NCI-H146 treated with DMSO at 0.1 percent for 48 hours (cell line): ENCODE data around the gene SNX30.

Experiments
- DNase-seq: peaks from one replicate; lab custom pipeline; 2025; ENCODE audit not compliant: unreplicated experiment; lab: John Stamatoyannopoulos, UW

Gene SNX30

DNA sequence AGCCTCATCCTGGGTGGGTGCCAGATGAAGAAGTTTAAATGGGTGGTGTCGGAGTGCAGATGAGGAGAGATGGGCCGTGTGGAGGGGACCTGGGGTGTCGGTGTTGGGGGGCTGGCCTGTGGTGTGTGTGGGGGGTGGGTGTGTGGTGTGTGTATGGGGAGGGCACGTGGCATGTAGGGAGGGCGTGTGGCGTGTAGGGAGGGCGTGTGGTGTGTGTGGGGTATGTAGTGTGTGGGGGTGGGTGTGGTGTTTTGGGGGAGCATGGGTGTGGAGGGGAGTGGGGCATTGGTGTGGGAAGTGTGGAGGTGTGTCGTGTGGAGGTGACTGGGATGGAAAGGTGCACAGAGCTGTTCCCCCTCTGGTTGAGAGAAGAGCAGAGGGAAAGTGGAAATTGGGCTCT, 105.6 kb downstream of the SNX30 start:
- DNase-seq, result no peak

DNA sequence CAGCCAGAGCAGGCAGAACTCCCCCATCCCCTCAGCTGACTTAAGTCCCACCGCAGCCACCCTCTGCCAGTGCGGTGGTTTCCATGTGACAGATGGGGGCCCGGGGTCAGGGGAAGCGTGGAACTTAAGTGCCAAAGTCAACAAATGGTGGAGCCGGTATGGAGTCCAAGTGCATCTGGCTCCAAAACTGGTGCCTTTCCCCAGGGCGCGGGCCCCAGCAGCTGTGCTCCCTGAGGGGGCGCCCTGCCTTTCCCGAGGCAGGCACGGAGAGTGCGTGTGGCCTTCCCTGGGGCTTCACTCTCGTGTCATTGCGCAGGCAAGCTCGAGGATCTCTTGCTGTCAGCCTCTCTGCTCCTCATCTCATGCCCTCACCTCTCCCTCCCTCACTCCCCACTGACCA, 106.3 kb downstream of the SNX30 start:
- DNase-seq, result no peak

DNA sequence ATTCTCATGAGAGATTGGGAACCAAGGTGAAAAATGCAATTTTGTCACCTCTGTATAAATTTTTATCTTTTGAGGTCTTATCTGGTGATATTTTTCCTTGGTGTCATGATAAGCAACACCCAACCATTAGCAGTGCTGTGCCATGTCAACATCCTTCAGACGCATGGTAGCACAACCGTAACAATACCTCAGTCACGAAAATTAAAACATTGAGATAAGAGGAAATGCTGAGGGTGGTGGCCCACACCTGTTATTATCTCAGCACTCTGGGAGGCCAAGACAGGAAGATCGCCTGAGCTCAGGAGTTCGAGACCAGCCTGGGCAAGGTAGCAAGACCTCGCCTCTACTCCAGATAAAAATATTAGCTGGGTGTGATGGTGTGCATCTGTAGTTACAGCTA, 107.4 kb downstream of the SNX30 start:
- no peak for DNase-seq

DNA sequence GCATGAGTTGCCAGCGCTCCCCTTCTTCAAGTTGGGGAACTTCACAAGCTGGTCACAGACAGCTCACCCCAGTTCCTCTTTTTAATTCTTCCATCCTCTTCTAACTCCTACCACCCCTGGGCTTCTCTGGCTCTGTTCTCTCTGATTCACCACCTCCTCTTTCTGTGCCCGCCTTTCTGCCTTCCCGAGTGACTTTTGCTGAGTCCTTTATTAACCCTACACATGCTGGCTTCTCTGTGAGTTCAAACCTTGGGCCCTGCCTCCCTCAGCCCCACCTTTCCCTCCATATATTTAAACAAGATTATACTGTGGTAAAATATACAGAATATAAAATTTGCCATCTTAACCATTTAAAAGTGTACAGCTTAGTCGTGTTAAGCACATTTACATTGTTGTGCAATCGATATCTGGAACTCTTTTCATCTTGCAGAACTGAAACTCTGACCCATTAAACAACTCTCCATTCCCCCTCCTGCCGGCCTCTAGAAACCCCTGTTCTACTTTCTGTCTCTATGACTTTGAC, 108.1 kb downstream of the SNX30 start:
- DNase-seq, result no peak

DNA sequence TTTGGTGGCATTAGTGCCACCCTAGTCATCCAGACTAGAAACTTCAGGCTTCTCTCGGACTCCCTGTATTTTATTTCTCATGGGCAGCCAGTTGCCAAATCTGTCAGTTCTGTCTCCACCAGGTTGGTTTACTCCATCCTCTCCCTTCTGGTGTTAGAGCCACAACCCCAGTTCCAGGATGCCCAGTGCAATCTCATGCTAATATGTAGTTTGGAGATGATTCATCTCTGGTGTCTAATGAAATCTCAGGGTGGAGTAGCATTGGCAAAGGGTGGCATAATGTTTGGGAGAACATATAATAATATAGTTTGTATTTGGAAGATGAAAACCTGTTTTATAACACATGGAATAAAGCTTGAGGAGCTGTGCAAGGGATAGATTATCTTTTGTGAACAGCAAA, 109.9 kb downstream of the SNX30 start:
- DNase-seq, result no peak

DNA sequence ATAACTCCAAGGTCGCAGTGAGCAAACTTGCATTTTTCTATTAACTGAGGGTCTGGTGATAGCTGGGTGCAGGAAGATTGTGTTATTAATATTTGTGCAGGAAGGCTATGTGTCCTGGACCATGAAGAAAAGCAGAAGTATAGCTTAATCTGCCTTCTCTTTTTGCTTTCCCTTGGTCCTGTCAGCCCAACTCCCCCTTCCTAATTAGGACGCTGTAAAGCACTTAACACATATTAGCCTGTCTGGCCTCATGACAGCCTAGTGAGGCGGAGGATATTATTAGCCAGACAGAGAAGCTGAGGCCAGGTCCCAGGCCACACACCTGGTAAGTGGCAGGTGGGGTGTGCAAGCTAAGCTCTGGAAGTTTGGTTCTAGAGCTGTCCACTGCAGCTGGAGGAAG, 110.6 kb downstream of the SNX30 start:
- DNase-seq, result no peak

DNA sequence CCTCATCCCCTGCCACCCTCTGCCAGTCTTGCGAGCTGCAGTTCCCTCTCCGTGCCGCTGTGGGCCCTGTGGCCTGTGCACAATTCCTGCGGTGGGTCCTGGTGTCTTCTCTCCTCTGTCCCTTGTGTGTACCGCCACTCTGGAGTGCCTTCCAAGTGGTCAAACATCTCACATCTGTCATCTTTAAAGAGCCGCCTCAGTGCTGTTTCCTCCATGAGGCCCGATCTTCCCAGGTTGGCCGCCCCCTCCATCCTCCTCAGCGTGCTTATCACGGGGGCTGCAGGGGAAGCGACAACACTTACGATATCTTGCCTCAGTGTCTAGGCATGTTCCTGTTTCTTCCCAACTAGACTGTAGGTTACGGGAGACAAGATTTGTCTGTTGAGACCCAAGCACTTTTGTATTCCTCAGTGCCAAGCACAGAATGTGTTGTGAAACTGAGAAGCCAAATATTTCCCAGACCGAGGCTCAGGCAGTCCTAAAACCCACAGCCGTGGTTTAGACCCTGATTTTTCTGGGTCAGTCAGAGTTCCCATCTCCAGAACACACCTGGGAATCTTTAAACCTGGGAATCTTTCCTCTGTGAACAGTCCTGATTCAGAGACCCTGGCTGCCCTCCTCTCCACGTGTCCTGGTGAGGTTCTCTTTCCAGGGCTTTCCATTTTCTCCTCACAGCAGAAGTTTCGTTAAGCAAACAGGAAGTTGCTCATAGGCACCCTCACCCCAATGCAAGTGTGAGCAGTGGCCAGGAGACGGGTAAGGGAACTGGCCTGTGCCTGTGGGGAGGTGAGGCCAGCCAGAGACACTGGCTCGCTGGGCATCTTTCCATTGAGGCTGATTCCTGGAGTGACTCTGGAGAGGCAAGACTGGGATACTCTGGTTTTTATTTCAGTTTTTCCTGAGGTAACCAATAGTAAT, 111.3 kb downstream of the SNX30 start:
- DNase-seq, result no peak

DNA sequence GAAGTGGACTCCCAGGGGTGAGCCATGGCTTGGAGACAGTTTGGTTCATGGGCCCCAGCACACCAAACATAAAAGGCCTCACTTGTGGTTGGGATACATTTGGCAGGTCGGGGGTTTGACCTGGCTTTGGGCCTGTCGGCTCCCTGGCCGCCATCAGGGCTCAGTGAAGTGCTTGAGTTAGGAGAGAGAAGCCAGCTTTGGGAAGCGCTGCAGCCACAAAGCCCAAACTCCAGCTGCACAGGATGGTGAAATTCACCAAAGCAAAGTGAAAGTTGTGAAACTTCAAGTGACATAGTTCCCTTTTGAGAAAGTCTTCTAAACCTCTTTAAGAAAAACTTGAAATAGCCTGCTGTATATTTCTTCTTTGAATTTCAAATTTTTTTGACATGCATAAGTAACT, 112.7 kb downstream of the SNX30 start:
- no peak for DNase-seq

DNA sequence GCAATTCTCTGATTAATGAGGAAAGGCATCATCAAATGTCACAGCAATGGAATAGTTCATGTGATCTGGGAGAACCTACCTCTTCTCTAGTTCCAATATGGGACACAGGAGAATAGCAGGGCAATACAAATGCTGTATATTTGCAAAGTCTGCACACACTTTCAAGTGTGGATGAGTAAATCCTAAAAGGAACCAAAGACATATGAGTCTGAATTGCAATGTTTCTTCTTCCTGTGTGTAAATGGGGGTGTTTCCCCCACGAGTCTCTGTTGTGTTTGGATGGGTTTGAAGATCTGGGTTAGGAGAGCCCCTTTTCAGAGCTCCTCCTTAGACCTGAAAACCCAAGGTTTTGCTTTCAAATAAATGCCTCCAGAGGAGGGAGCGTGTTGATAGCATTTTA, 113.2 kb downstream of the SNX30 start:
- DNase-seq, result no peak

DNA sequence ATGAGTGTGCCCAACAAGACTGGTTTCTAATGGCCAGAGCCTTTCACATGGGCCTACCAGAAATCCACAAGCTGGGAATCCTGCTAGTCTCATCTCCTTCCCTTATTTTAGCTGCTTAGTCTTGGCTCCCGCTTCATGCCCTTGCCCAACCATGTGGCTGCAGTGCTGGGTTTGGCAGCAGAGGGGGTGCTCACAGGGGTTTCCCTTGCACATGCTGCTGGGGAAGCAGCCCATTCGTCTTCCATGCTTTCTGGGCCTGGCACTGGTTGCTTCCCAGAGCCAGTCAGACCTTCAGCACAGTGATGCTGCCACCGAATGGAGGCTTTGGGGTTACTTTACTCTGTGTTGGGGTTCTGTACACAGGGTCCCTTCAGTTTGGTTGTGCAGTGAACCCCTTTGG, 113.8 kb downstream of the SNX30 start:
- DNase-seq, result no peak

DNA sequence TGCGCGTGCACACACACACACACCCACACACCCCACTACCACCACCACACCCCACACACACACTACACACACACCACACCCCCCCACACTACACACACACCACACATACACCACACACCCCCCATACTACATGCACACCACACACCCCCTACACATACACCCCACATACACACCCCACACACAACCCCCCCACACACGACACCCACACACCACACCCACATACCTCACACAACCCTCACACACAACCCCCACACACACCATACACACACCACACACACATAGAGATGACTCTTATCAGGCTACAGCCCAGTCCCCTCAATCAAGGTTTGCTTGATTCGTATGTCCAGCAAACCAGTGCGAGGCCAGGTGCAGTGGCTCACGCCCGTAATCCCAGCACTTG, 114.4 kb downstream of the SNX30 start:
- no peak for DNase-seq

DNA sequence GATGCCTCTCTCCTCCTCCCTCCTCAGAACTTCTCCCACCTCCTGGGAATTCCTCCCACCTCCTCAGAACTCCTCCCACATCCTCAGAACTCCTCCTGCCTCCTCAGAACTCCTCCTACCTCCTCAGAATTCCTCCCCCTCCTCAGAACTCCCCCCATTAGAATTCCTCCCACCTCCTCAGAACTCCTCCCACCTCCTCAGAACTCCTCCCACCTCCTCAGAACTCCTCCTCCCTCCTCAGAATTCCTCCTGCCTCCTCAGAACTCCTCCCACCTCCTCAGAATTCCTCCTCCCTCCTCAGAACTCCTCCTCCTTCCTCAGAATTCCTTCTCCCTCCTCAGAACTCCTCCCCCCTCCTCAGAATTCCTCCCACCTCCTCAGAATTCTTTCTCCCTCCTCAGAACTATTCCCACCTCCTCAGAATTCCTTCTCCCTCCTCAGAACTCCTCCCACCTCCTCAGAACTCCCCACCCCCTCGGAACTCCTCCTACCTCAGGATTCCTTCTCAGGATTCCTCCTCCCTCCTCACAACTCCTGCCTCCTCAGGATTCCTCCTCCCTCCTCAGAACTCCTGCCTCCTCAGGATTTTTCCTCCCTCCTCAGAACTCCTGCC, 116.2 kb downstream of the SNX30 start:
- no peak for DNase-seq

DNA sequence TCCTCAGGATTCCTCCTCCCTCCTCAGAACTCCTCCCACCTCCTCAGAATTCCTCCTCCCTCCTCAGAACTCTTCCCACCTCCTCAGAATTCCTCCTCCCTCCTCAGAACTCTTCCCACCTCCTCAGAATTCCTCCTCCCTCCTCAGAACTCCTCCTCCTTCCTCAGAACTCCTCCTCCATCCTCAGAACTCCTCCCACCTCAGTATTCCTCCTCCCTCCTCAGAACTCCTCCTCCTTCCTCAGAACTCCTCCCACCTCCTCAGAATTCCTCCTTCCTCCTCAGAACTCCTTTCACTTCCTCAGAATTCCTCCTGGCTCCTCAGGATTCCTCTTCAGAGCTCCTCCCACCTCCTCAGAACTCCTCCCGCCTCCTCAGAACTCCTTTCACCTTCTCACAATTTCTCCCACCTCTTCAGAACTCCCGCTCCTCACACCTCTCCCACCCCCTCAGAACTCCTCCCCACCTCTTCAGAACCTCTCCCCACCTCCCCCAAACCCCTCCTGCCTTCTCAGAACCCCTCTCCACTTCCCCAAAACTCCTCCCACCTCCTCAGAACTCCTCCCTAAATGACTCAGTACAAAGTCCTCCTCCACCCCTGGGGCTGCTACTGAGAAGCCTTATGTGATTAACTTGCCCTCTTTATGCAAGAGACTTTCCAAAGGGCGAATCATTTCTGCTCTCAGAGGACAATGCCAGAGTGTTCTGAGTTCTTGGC, 116.9 kb downstream of the SNX30 start:
- DNase-seq, result no peak

DNA sequence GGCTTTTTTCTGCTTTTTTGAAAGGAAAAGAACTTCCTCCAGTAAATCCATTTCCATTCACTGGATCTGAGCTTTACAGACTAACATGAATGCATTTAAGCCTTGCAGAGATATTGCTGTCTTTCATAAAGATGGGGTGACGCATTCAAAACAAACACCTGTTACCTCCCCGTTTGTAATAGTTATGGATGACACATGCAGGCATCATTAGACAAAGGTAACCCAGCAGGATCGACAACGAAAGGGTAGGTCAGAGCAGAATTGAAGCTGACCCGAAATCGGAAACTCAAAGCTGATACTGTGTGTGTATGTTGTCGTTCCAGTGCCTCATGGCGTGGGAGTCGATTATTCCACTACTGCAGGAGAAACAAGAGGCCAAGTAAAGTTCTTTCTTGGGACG, 117.9 kb downstream of the SNX30 start:
- no peak for DNase-seq

DNA sequence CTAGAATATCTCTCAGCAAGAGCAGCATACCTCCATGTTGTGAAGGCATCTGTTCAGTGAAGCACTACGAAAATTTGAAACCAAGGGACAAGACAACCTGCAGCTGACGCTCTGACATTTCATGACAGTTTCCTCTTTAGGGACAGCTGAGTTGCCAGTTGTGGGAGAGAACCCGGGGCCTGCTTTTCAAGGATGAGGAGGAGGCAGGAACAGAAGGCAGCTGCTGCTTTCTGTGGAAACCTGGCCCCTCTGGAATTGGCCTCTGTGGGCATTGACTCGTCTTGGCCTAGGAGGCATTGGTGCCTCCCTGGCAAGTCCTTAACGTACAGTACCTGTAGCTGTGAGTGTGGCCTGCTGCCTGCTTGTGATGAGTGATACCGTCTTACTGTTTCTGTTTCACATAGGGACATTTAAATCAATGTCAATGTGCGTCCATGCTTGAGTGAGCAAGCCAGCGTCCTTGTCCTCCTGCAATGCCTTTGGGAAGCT, 118.5 kb downstream of the SNX30 start:
- no peak for DNase-seq

DNA sequence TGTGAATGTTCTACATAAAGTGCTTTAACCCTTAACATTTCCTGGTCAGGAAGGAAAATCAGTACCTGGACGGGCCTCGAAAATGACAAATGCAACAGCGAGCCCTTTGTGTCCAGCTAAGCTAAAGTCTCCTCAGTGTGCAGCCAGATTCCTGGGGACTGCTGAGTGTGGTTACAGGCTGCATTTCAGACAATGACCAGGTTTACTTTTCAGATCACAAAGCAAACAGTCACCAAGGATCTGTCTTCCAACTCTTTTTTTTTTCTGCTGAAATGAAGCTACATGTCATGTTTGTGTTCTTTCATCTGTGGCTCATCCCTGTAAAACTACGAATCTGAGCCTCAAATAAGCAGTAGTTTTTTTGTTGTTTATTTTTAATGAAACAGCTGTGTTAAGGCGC, 119.4 kb downstream of the SNX30 start:
- peak; percentile 6 for DNase-seq

DNA sequence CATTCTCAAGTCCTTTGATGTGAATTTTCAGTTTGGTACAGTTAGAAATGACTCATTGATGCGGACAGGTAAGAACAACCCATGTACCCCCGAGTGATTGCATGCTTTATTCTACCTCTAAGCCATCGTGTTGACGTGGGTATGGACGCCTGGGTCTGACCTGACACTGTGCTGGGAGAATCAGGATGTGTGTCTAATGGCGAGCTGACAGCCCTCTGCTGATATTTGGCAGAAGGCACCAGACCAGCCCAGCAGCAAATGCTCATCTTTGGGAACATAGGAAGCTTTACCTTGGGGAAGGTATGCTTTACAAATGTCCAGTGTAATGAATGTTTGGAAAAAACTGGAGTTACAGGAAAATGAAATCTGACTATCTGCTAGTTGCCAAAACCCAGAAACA, 120.0 kb downstream of the SNX30 start:
- DNase-seq, result no peak

DNA sequence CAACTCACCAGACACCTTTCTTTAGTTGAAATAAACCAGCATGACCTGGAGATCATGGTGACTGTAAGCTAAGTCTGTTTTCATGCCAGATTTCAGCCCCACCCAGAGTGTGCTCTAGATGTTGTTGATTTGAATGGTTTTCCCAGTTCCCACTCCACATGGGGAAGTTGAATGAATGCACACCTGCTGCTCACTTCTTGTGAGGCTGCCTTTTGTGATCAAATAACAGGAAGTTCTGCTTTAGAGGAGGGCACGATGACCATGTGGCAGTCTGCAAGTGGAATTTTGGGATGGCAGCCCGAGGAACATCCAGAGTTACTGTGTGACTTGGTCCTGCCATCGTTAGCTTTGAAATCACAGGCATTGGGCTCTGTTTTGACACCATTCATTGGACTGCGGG, 121.5 kb downstream of the SNX30 start:
- no peak for DNase-seq

DNA sequence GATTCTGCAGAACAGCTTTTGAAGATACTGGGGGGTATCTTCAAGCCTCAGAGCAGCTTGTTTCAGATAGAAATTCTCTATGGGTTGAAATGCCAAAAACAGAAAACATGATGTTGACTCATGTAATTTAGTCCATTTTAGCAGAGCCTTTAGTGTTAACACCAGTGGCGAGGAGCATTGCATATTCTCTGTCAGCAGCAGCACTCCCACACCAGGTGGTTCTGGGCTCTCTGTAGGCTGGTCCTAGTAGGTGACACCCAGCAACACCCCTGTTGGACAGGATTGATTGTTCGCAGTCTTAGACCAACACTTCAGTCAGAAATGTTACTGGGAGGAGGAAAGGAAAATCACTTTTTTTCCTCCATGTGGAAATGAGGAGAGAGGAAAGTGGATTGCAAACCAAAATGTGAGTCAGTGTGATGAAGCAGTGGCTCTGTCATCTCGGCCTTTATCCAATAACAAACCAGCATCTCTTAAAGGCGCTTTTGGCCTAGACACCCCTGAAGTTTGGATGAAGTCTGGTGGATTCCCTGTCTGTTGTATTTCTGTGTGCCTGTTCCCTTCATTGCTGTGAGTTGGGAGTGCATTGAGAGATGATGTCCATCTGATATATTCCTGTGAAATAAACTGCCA, 123.3 kb downstream of the SNX30 start:
- no peak for DNase-seq

DNA sequence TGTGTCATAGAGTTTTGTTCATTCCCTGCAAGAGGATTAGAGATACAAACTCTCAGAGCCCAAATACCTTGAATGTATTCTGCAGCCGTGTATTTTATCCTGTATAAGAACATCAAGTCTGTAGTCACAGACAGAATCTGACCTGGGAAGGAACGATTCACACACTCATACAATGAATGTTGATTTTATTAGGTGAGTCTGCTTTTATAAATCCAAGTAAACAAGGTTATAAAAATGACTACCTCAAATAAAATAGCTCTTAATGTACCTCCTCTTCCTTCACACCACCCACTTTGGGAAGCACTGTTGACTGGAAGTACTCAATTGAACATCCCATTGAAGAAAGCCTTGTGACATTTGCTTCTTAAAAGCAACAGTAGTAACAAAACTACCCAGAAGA, 128.2 kb downstream of the SNX30 start:
- no peak for DNase-seq

DNA sequence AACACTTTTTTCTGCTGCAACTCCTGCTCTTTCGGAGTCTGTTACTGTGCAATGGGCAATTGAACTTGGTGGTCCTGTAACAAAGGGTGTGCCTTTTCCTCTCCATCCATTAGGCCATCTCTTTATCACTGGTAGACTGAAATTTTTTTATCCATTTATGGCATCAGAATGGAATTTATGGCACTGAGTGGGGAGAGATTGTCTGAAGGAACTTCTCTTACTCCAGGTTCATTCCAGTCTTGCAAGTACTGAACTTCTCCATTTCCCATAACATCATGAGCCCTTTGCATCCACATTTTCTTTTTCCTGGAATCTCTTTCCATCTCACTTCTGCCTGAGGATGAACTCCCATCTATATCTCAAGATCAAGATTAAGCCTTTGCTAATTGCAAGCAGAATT, 130.1 kb downstream of the SNX30 start:
- DNase-seq, result no peak
